GM23338 (cell line): Measurements from ENCODE around the gene NDUFAF5. TPM values are rescaled to one million over a fixed set of nuclear protein-coding genes. Genes with fewer than 3 reads are reported as not detected.

ENCODE experiments used
- ATAC-seq: fragments of 200-7000 bp; cut with Tn5 transposase; 3 replicates; pipeline ENCODE4 v1.9.1; 2020
- DNase-seq: peaks from one replicate; pipeline ENCODE4 v3.0.0-alpha.2; 2015; ENCODE audit warnings: low spot score
- H2AFZ ChIP-seq: fragments of 200-600 bp; sonication (generic); 2 replicates; pipeline ENCODE4 v1.8.0; 2016; ENCODE audit warnings: antibody characterized with exemption, mild to moderate bottlenecking, moderate library complexity
- H3F3A ChIP-seq: fragments of 200-600 bp; sonication (generic); replicated peaks from 2 replicates; pipeline ENCODE4 v1.8.0; 2017; ENCODE audit warnings: antibody characterized with exemption, mixed run types, low read depth
- H3K27ac ChIP-seq: fragments of 200-600 bp; sonication (generic); 2 replicates; pipeline ENCODE4 v1.6.1; 2016; ENCODE audit warnings: low read depth
- H3K27me3 ChIP-seq: fragments of 200-600 bp; sonication (generic); 2 replicates; pipeline ENCODE4 v1.8.0; 2016; ENCODE audit warnings: mild to moderate bottlenecking, mixed run types, moderate library complexity; ENCODE audit not compliant: insufficient read depth
- H3K36me3 ChIP-seq: fragments of 200-600 bp; sonication (generic); 2 replicates; pipeline ENCODE4 v1.8.0; 2016; ENCODE audit warnings: mild to moderate bottlenecking; ENCODE audit not compliant: insufficient read depth
- H3K4me1 ChIP-seq: fragments of 200-600 bp; sonication (generic); 2 replicates; pipeline ENCODE4 v1.8.0; 2016; ENCODE audit warnings: mild to moderate bottlenecking, moderate library complexity; ENCODE audit not compliant: insufficient read depth
- H3K4me2 ChIP-seq: fragments of 200-600 bp; sonication (generic); 2 replicates; pipeline ENCODE4 v1.7.1; 2017; ENCODE audit warnings: mixed run types
- H3K4me3 ChIP-seq: fragments of 200-600 bp; sonication (generic); 2 replicates; pipeline ENCODE4 v1.6.1; 2016; ENCODE audit warnings: mixed run types
- H3K79me2 ChIP-seq: fragments of 200-600 bp; sonication (generic); replicated peaks from 2 replicates; pipeline ENCODE4 v1.8.0; 2017; ENCODE audit warnings: mild to moderate bottlenecking; ENCODE audit not compliant: insufficient read depth
- H3K9me2 ChIP-seq: fragments of 200-600 bp; sonication (generic); 2 replicates; pipeline ENCODE4 v1.8.0; 2017; ENCODE audit not compliant: insufficient read depth
- H4K20me1 ChIP-seq: fragments of 200-600 bp; sonication (generic); replicated peaks from 2 replicates; pipeline ENCODE4 v1.8.0; 2017; ENCODE audit warnings: mild to moderate bottlenecking; ENCODE audit not compliant: insufficient read depth
- H3K27ac Mint-ChIP-seq: 2 replicates; pipeline ENCODE4 v1.8.0; 2020; ENCODE audit warnings: inconsistent platforms, mild to moderate bottlenecking, moderate library complexity, mixed read lengths
- H3K27me3 Mint-ChIP-seq: 3 replicates; pipeline ENCODE4 v1.8.0; 2022; ENCODE audit warnings: low read depth, mild to moderate bottlenecking, moderate library complexity, mixed read lengths, inconsistent platforms; ENCODE audit not compliant: insufficient read depth, poor library complexity
- H3K36me3 Mint-ChIP-seq: 3 replicates; pipeline ENCODE4 v1.8.0; 2021; ENCODE audit warnings: low read depth, mild to moderate bottlenecking, inconsistent platforms, moderate library complexity, mixed read lengths
- H3K4me1 Mint-ChIP-seq: 3 replicates; pipeline ENCODE4 v1.8.0; 2020; ENCODE audit warnings: mild to moderate bottlenecking, inconsistent platforms, mixed read lengths
- H3K4me3 Mint-ChIP-seq: 3 replicates; pipeline ENCODE4 v1.8.0; 2021; ENCODE audit warnings: moderate library complexity, mild to moderate bottlenecking, inconsistent platforms, mixed read lengths
- H3K9me3 Mint-ChIP-seq: 3 replicates; pipeline ENCODE4 v1.8.0; 2020; ENCODE audit warnings: moderate library complexity, mild to moderate bottlenecking, inconsistent platforms, mixed read lengths
- EZH2 ChIP-seq: fragments of 200-600 bp; sonication (generic); IDR thresholded peaks from one replicate; pipeline ENCODE4 v1.8.0; 2017; ENCODE audit warnings: antibody characterized with exemption, mild to moderate bottlenecking, low read depth; ENCODE audit not compliant: unreplicated experiment
- EZH2phosphoT487 ChIP-seq: fragments of 200-600 bp; sonication (generic); IDR thresholded peaks from one replicate; pipeline ENCODE4 v1.8.1; 2018; ENCODE audit warnings: antibody characterized with exemption; ENCODE audit not compliant: unreplicated experiment
- ZNF462 ChIP-seq: fragments of 250-450 bp; sonication (Bioruptor Pico); IDR thresholded peaks from 2 replicates; pipeline ENCODE4 v1.5.0; 2020; ENCODE audit warnings: mild to moderate bottlenecking, moderate library complexity
- polyA plus RNA-seq: library from polyadenylated mRNA; unstranded; fragments of >200 nt; fragmentation: Nextera tagmentation; extraction: Ambion mirVana; gene quantifications from 2 replicates; pipeline ENCODE4 v1.2.1, GENCODE V29; 2016
- total RNA-seq: library from RNA; depleted of rRNA; stranded (reverse); fragments of >200 nt; shearing (Covaris generic); gene quantifications from 2 replicates; pipeline ENCODE4 v1.2.3, GENCODE V29; 2014
- TF ChIP-seq, protein P1 (sequence below): IDR thresholded peaks from one replicate; pipeline ENCODE4 v1.6.1; 2018; ENCODE audit warnings: antibody characterized with exemption; ENCODE audit not compliant: unreplicated experiment
- TF ChIP-seq, protein P2 (sequence below): IDR thresholded peaks from 2 replicates; pipeline ENCODE4 v1.6.1; 2016; ENCODE audit warnings: antibody characterized with exemption

The NDUFAF5 gene
- total and polyA plus RNA-seq, 2 experiments from 2014 or later: 18.0 to 33.0 TPM

GRCh38 chr20:13799040-13799439 is 14.2 kb downstream of the NDUFAF5 start:
- H3K9me2 ChIP-seq: no peaks in the 10 kb centered on the region
- no peak overlapping the region for H2AFZ ChIP-seq
- H3K27ac ChIP-seq: no peak overlapping the region
- ATAC-seq: no peak
- H3F3A ChIP-seq: no peaks in the 10 kb centered on the region
- no peak overlapping the region for H3K4me2 ChIP-seq
- Mint-ChIP-seq H3K27me3 (peaks cover 3% of the 10 kb centered on the region), H3K9me3 (no peaks in the 10 kb centered on the region), H3K36me3 (peaks cover 78% of the 10 kb centered on the region), H3K4me3 (no peak overlapping the region), H3K4me1 (no peaks in the 10 kb centered on the region), H3K27ac (no peak overlapping the region)
- no peaks in the 10 kb centered on the region for H3K27me3 ChIP-seq
- peaks cover 47% of the 10 kb centered on the region for H3K36me3 ChIP-seq
- no peaks in the 10 kb centered on the region for H3K4me1 ChIP-seq
- H4K20me1 ChIP-seq: 0 out of 2 replicates have a peak, but pooled peaks cover 5% of the 10 kb centered on the region
- H3K79me2 ChIP-seq: 0 out of 2 replicates have a peak, but pooled peaks cover 4% of the 10 kb centered on the region
- TF ChIP-seq, protein P1, sequence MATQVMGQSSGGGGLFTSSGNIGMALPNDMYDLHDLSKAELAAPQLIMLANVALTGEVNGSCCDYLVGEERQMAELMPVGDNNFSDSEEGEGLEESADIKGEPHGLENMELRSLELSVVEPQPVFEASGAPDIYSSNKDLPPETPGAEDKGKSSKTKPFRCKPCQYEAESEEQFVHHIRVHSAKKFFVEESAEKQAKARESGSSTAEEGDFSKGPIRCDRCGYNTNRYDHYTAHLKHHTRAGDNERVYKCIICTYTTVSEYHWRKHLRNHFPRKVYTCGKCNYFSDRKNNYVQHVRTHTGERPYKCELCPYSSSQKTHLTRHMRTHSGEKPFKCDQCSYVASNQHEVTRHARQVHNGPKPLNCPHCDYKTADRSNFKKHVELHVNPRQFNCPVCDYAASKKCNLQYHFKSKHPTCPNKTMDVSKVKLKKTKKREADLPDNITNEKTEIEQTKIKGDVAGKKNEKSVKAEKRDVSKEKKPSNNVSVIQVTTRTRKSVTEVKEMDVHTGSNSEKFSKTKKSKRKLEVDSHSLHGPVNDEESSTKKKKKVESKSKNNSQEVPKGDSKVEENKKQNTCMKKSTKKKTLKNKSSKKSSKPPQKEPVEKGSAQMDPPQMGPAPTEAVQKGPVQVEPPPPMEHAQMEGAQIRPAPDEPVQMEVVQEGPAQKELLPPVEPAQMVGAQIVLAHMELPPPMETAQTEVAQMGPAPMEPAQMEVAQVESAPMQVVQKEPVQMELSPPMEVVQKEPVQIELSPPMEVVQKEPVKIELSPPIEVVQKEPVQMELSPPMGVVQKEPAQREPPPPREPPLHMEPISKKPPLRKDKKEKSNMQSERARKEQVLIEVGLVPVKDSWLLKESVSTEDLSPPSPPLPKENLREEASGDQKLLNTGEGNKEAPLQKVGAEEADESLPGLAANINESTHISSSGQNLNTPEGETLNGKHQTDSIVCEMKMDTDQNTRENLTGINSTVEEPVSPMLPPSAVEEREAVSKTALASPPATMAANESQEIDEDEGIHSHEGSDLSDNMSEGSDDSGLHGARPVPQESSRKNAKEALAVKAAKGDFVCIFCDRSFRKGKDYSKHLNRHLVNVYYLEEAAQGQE: no peak
- no peak for TF ChIP-seq EZH2phosphoT487
- TF ChIP-seq, protein P2, sequence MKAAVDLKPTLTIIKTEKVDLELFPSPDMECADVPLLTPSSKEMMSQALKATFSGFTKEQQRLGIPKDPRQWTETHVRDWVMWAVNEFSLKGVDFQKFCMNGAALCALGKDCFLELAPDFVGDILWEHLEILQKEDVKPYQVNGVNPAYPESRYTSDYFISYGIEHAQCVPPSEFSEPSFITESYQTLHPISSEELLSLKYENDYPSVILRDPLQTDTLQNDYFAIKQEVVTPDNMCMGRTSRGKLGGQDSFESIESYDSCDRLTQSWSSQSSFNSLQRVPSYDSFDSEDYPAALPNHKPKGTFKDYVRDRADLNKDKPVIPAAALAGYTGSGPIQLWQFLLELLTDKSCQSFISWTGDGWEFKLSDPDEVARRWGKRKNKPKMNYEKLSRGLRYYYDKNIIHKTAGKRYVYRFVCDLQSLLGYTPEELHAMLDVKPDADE: no peak
- no peak for TF ChIP-seq EZH2
- TF ChIP-seq ZNF462 (CRISPR knock-in tag): no peak
- no peak for DNase-seq
- no peak overlapping the region for H3K4me3 ChIP-seq
